ENCODE results near the gene XYLT1.

The XYLT1 gene

GRCh38 chr16:17375461-17376304, 95.1 kb downstream of the XYLT1 start:
- no peak for DNase-seq (ENCODE audit: low read depth, low spot score)

GRCh38 chr16:17374668-17375255, 96.0 kb downstream of the XYLT1 start:
- DNase-seq (ENCODE audit: low read depth, low spot score): no peak

GRCh38 chr16:17373533-17373932, 97.2 kb downstream of the XYLT1 start:
- no peak for DNase-seq (ENCODE audit: low read depth, low spot score)

- no peak for DNase-seq (ENCODE audit: low read depth, low spot score)
Measured at GRCh38 chr16:17372386-17372785, 98.4 kb downstream of the XYLT1 start.

- no peak for DNase-seq (ENCODE audit: low read depth, low spot score)
Measured at GRCh38 chr16:17371299-17371698, 99.5 kb downstream of the XYLT1 start.

- no peak for DNase-seq (ENCODE audit: low read depth, low spot score)
Measured at GRCh38 chr16:17370731-17371285, 100.0 kb downstream of the XYLT1 start.

- no peak for DNase-seq (ENCODE audit: low read depth, low spot score)
Measured at GRCh38 chr16:17370223-17370707, 100.5 kb downstream of the XYLT1 start.

- DNase-seq (ENCODE audit: low read depth, low spot score): no peak
Measured at GRCh38 chr16:17369421-17370222, 101.1 kb downstream of the XYLT1 start.

- DNase-seq (ENCODE audit: low read depth, low spot score): no peak
Measured at GRCh38 chr16:17368951-17369350, 101.8 kb downstream of the XYLT1 start.

GRCh38 chr16:17368446-17368845, 102.3 kb downstream of the XYLT1 start:
- DNase-seq (ENCODE audit: low read depth, low spot score): no peak

GRCh38 chr16:17367923-17368322, 102.8 kb downstream of the XYLT1 start:
- no peak for DNase-seq (ENCODE audit: low read depth, low spot score)

- no peak for DNase-seq (ENCODE audit: low read depth, low spot score)
Measured at GRCh38 chr16:17367036-17367435, 103.7 kb downstream of the XYLT1 start.

- DNase-seq (ENCODE audit: low read depth, low spot score): no peak
Measured at GRCh38 chr16:17366299-17366961, 104.3 kb downstream of the XYLT1 start.

- DNase-seq (ENCODE audit: low read depth, low spot score): no peak
Measured at GRCh38 chr16:17365591-17366298, 105.0 kb downstream of the XYLT1 start.

GRCh38 chr16:17365211-17365541, 105.6 kb downstream of the XYLT1 start:
- DNase-seq (ENCODE audit: low read depth, low spot score): no peak

GRCh38 chr16:17364319-17365210, 106.2 kb downstream of the XYLT1 start:
- no peak for DNase-seq (ENCODE audit: low read depth, low spot score)

GRCh38 chr16:17362946-17363345, 107.8 kb downstream of the XYLT1 start:
- DNase-seq (ENCODE audit: low read depth, low spot score): no peak

GRCh38 chr16:17362183-17362582, 108.6 kb downstream of the XYLT1 start:
- DNase-seq (ENCODE audit: low read depth, low spot score): no peak

- no peak for DNase-seq (ENCODE audit: low read depth, low spot score)
Measured at GRCh38 chr16:17360693-17361122, 110.1 kb downstream of the XYLT1 start.
